Thoracic aorta (tissue), 2 donors: ENCODE data around the gene C6orf141. TPM values are rescaled to one million over a fixed set of nuclear protein-coding genes. Genes with fewer than 3 reads are reported as not detected.

Experiments used
- ATAC-seq: fragments of 150-250 bp; one replicate; pipeline ENCODE4 v1.8.0; 2017; ENCODE audit warnings: low read depth; ENCODE audit not compliant: insufficient number of reproducible peaks, low FRiP score
- DNase-seq: peaks from one replicate; pipeline ENCODE4 v3.0.0-alpha.2; 2020; ENCODE audit warnings: low spot score
- H3K27ac ChIP-seq, 2 donors: fragments of 200-600 bp; sonication (generic); 1 replicate in 1 of 2; 2 replicates in 1 of 2; pipeline ENCODE4 v1.5.1; 2016; ENCODE audit warnings: mild to moderate bottlenecking in 2 of 2, moderate library complexity in 2 of 2
- H3K27me3 ChIP-seq: fragments of 200-600 bp; sonication (generic); replicated peaks from 2 replicates; pipeline ENCODE4 v1.6.0; 2016; ENCODE audit warnings: mild to moderate bottlenecking; ENCODE audit not compliant: insufficient read depth
- H3K36me3 ChIP-seq: fragments of 200-600 bp; sonication (generic); one replicate; pipeline ENCODE4 v1.5.1; 2016
- H3K4me1 ChIP-seq, 2 donors: fragments of 200-600 bp; sonication (generic); 1 replicate in 1 of 2; 2 replicates in 1 of 2; pipeline versions ENCODE4 v1.5.1 to v1.6.0; 2016; ENCODE audit warnings: low read depth in 2 of 2, mild to moderate bottlenecking in 1 of 2; ENCODE audit not compliant: control insufficient read depth in 1 of 2
- H3K4me3 ChIP-seq: fragments of 200-600 bp; sonication (generic); 2 replicates; pipeline ENCODE4 v1.5.1; 2016; ENCODE audit warnings: mild to moderate bottlenecking
- H3K9me3 ChIP-seq: fragments of 200-600 bp; sonication (generic); 2 replicates; pipeline ENCODE4 v1.5.1; 2016
- total RNA-seq, 2 donors: library from RNA; depleted of rRNA; stranded (reverse); fragments of >200 nt; gene quantifications; one replicate each; pipeline versions ENCODE4 v1.1.0 to v1.2.3, GENCODE V29; 2016
- TF ChIP-seq, protein P1 (sequence below): fragments of 200-600 bp; sonication (generic); IDR thresholded peaks from one replicate; pipeline ENCODE4 v1.5.1; 2019; ENCODE audit warnings: antibody characterized with exemption

C6orf141 gene
- total RNA-seq, 2 donors from 2014 or later = 0.42 to 0.54 TPM

DNA sequence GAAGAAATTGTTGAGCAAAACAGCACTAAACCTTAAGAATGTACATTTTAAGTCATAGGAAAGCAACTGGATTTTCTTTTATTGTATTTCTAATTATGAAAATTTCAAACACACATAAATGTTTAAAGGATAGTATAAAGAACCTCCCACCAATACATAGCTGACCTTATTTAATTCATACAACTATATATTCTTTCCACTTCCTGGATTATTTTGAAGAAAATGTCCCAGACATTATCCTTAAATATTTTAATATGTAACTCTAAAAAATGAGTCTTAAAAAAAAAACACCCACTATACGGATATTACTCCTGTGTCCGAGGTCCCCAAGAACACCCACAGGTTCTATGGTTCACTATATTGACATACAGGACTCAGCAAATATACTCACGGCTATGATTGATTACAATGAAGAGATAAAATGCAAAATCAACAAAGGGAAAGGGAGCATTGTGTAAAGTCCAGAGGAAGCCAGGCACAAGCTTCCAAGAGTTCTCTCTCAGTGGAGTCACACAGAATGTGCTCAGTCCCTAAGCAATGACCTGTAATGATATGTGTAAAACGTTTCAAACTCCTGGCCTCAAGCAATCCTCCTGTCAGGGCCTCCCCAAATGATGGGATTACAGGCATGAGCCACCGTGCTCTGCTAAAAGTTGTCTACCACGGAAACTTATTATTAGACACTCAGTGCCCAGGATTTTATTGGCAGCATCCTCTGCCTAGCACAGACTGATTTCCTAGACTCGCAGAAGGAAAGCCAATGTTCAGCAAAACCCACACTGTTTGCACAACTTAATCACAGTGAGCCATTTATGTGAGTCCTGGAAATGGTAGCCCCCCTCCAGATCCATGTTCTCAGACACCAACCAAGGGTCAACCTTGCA is 27.5 kb upstream of the C6orf141 start:
- ATAC-seq = no peak
- H3K9me3 ChIP-seq = no peaks in the 10 kb centered on the region
- no peaks in the 10 kb centered on the region for H3K36me3 ChIP-seq
- TF ChIP-seq, protein P1, sequence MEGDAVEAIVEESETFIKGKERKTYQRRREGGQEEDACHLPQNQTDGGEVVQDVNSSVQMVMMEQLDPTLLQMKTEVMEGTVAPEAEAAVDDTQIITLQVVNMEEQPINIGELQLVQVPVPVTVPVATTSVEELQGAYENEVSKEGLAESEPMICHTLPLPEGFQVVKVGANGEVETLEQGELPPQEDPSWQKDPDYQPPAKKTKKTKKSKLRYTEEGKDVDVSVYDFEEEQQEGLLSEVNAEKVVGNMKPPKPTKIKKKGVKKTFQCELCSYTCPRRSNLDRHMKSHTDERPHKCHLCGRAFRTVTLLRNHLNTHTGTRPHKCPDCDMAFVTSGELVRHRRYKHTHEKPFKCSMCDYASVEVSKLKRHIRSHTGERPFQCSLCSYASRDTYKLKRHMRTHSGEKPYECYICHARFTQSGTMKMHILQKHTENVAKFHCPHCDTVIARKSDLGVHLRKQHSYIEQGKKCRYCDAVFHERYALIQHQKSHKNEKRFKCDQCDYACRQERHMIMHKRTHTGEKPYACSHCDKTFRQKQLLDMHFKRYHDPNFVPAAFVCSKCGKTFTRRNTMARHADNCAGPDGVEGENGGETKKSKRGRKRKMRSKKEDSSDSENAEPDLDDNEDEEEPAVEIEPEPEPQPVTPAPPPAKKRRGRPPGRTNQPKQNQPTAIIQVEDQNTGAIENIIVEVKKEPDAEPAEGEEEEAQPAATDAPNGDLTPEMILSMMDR = no peak
- no peak overlapping the region for H3K27ac ChIP-seq
- H3K4me1 ChIP-seq = no peaks in the 10 kb centered on the region
- H3K27me3 ChIP-seq = no peaks in the 10 kb centered on the region
- H3K4me3 ChIP-seq = no peak overlapping the region
- DNase-seq = no peak

DNA sequence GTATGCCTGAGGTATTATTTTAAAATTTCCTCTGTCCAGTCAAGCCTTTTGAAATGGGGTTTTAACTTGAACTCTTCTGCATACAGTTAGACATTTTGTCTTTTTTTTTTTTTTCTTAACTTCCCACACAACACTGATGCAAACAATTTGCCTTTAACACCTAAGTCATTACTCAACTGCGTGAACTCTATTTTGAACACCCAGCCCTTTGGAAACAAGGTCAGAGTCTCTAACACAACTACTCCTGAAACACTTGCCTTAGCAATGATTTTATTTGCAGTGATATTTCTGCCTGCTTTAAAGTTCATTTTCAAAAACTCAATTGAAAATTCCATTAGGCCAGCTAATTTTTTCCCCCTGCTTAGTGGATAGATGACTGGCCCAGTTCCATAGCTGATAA is 26.6 kb upstream of the C6orf141 start:
- Histone ChIP-seq H3K9me3 (no peaks in the 10 kb centered on the region), H3K4me1 (no peaks in the 10 kb centered on the region), H3K27me3 (no peaks in the 10 kb centered on the region), H3K36me3 (no peaks in the 10 kb centered on the region), H3K4me3 (no peak overlapping the region), H3K27ac (no peak overlapping the region)
- DNase-seq (no peak), ATAC-seq (no peak)
- TF ChIP-seq, protein P1 = no peak

DNA sequence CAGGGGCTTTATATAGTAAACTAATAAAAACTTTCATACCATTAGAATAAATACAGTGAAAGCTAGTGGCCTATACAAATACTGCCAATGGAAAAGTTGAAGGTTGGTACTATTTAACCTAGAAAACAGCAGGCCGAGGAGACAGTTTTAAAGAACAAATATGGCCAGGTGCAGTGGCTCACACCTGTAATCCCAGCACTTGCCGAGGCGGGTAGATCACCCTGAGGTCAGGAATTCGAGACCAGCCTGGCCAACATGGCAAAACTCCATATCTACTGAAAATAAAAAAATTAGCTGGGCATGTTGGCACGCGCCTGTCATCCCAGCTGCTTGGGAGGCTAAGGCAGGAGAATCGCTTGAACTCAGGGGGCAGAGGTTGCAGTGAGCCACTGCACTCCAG is 25.9 kb upstream of the C6orf141 start:
- no peaks in the 10 kb centered on the region for H3K36me3 ChIP-seq
- TF ChIP-seq, protein P1 = no peak
- DNase-seq (no peak), ATAC-seq (no peak)
- H3K27me3 ChIP-seq = no peaks in the 10 kb centered on the region
- H3K27ac ChIP-seq = no peak overlapping the region
- no peaks in the 10 kb centered on the region for H3K4me1 ChIP-seq
- no peaks in the 10 kb centered on the region for H3K9me3 ChIP-seq
- H3K4me3 ChIP-seq = no peak overlapping the region

- no peak overlapping the region for H3K27ac ChIP-seq
- TF ChIP-seq, protein P1 = no peak
Measured at GRCh38 chr6:49526598-49526997, 23.9 kb upstream of the C6orf141 start.

GRCh38 chr6:49527320-49527719 is 23.1 kb upstream of the C6orf141 start:
- Histone ChIP-seq H3K36me3 (no peaks in the 10 kb centered on the region), H3K9me3 (no peaks in the 10 kb centered on the region), H3K27ac (no peak overlapping the region), H3K4me1 (no peaks in the 10 kb centered on the region), H3K4me3 (no peak overlapping the region), H3K27me3 (no peaks in the 10 kb centered on the region)
- DNase-seq (no peak), ATAC-seq (no peak)
- TF ChIP-seq, protein P1 = no peak

More at GRCh38 chr6:49526598-49526997, 23.9 kb upstream of the C6orf141 start:
- no peak for DNase-seq
- ATAC-seq = no peak
- Histone ChIP-seq H3K9me3 (no peaks in the 10 kb centered on the region), H3K4me1 (no peaks in the 10 kb centered on the region), H3K27me3 (no peaks in the 10 kb centered on the region), H3K4me3 (no peak overlapping the region), H3K36me3 (no peaks in the 10 kb centered on the region)
